ENCODE data around the gene INPP4B. TPM values are rescaled to one million over a fixed set of nuclear protein-coding genes. Genes with fewer than 3 reads are reported as not detected.
A peak's percentile ranks its signal among the peaks of the same experiment; 100 is the strongest.

INPP4B gene
- total and polyA plus RNA-seq, 2 of the 4 experiments (the other 2 are of a cell fraction) = 1.8 to 14.0 TPM

- dilution Hi-C loops (cut with HindIII; ENCODE audit: low sequenced_read_pairs, unreplicated experiment) = no loop called here
Observed at GRCh38 chr4:142041788-142042187, 804.3 kb downstream of the INPP4B start.

More at GRCh38 chr4:142041788-142042187, 804.3 kb downstream of the INPP4B start:
- H2BK20ac ChIP-seq (ENCODE audit: low read depth, low read length) = no peak overlapping the region; the same call in 1 of the 2 replicates
- H2BK15ac ChIP-seq (ENCODE audit: low read depth, low read length) = peak overlapping the region; percentile 63; the same call in 2 of the 3 replicates
- H3K4me2 ChIP-seq (ENCODE audit: low read depth, low read length) = no peak overlapping the region
- 88% methylated on average over 1 of the region's 1 CpG; no CpG with 5 or more reads in 1 of the 2 experiments for WGBS, 2 experiments (ENCODE audit: extremely low coverage in 2 of 2, insufficient read length in 1 of 2)
- peaks cover 4% of the 10 kb centered on the region; the same call in 1 of the 2 replicates for H3K4me1 ChIP-seq (ENCODE audit: control insufficient read depth, insufficient read depth, low read length)
- H2AFZ ChIP-seq (replicated peaks; ENCODE audit: low read length, poor library complexity) = no peak overlapping the region
- POLR2A ChIA-PET (ENCODE audit: unreplicated experiment) = no interaction called here
- no peak overlapping the region for H2BK120ac ChIP-seq (ENCODE audit: low read depth, low read length)
- H4K20me1 ChIP-seq (ENCODE audit: insufficient read depth, low read length) = no peaks in the 10 kb centered on the region
- no peak overlapping the region for H3K23ac ChIP-seq (ENCODE audit: low read depth, low read length)
- H3K14ac ChIP-seq (replicated peaks; ENCODE audit: low read depth, low read length) = peak overlapping the region; percentile 30; the same call in 1 of the 2 replicates
- TF ChIP-seq POLR2A (IDR thresholded peaks at IDR 0.05; ENCODE audit: low read depth, low read length) = no peak
- TF ChIP-seq BHLHE40 (IDR thresholded peaks at IDR 0.05; ENCODE audit: low read depth, low read length) = no peak
- TF ChIP-seq MXI1 (IDR thresholded peaks at IDR 0.05; ENCODE audit: borderline replicate concordance, low read depth, low read length) = no peak
- no peak for TF ChIP-seq ELK1 (IDR thresholded peaks at IDR 0.05; ENCODE audit: borderline replicate concordance, low read depth, low read length)
- TF ChIP-seq NFE2L2 (IDR thresholded peaks at IDR 0.05; ENCODE audit: low read depth, low read length) = no peak
- TF ChIP-seq RAD21 (IDR thresholded peaks at IDR 0.05; ENCODE audit: low read length) = no peak
- TF ChIP-seq FOS (IDR thresholded peaks at IDR 0.05; ENCODE audit: low read depth, low read length) = no peak
- no peak for TF ChIP-seq CEBPB (IDR thresholded peaks at IDR 0.05; ENCODE audit: low read depth, low read length)
- TF ChIP-seq RFX5 (IDR thresholded peaks at IDR 0.05; ENCODE audit: low read depth, low read length) = no peak
- no peak for TF ChIP-seq CTCF (conservative IDR thresholded peaks at IDR 0.05; ENCODE audit: low read depth, low read length)
- TF ChIP-seq MAZ (IDR thresholded peaks at IDR 0.05; ENCODE audit: borderline replicate concordance, low read depth, low read length) = no peak
- TF ChIP-seq RCOR1 (IDR thresholded peaks at IDR 0.05; ENCODE audit: insufficient replicate concordance, low read length) = no peak
- no peak for TF ChIP-seq CHD1 (IDR thresholded peaks at IDR 0.05; ENCODE audit: low read depth, low read length)
- no peak for TF ChIP-seq USF2 (IDR thresholded peaks at IDR 0.05; ENCODE audit: low read depth, low read length)
- no peak overlapping the region for H4K5ac ChIP-seq (ENCODE audit: low read depth, low read length)
- H2BK5ac ChIP-seq (ENCODE audit: low read depth, low read length, poor library complexity, severe bottlenecking) = no peak overlapping the region
- in situ Hi-C loops (cut with MboI; ENCODE audit: low sequenced_read_pairs) = no loop called here
- CTCF ChIA-PET = no interaction called here
- H3K9me3 ChIP-seq (ENCODE audit: control insufficient read depth, insufficient read depth, low read length) = no peaks in the 10 kb centered on the region
- no peak overlapping the region for H3K27ac ChIP-seq (ENCODE audit: insufficient read depth, low read length)
- H3K27me3 ChIP-seq (ENCODE audit: control insufficient read depth, insufficient read depth, low read length) = no peaks in the 10 kb centered on the region
- no peak overlapping the region; the same call in 1 of the 2 replicates for H3K18ac ChIP-seq (ENCODE audit: low read depth, low read length)
- 0 out of 2 replicates have a peak, but pooled peaks cover 2% of the 10 kb centered on the region for H3K9me1 ChIP-seq (ENCODE audit: insufficient read depth, low read length)
- ATAC-seq (ENCODE audit: low read depth) (no peak), DNase-seq (no peak)
- no TSS peak for BruUV-seq (replicated peaks)
- H2AK5ac ChIP-seq (ENCODE audit: low read depth, low read length) = no peak overlapping the region
- H3K56ac ChIP-seq (ENCODE audit: extremely low read depth, insufficient read depth, low read length) = no peak overlapping the region
- H2AK9ac ChIP-seq (replicated peaks; ENCODE audit: low read depth, low read length, poor library complexity) = no peak overlapping the region
- intact Hi-C loops (cut with micrococcal nuclease) = no loop called here
- peak overlapping the region; percentile 32 to 67; a peak in 2 of 4 replicates for H4K8ac ChIP-seq (ENCODE audit: low read depth in 2 of 2, low read length in 2 of 2)
- no peaks in the 10 kb centered on the region for H3K79me1 ChIP-seq (ENCODE audit: low read depth in 1 of 2, low read length in 2 of 2)
- H3K9ac ChIP-seq (ENCODE audit: low read depth, low read length) = no peak overlapping the region
- H3K36me3 ChIP-seq (ENCODE audit: control insufficient read depth, insufficient read depth, low read length) = no peaks in the 10 kb centered on the region
- no peak overlapping the region for H3K4me3 ChIP-seq (ENCODE audit: insufficient read depth, low read depth, low read length)
- 0 out of 2 replicates have a peak overlapping the region, but pooled peaks have one; percentile 43 for H3K4ac ChIP-seq (ENCODE audit: low read depth, low read length)
- peak overlapping the region; percentile 58; the same call in 1 of the 2 replicates for H4K91ac ChIP-seq (ENCODE audit: insufficient read depth, low read depth, low read length)
